Measurements from ENCODE around the gene ERC2.

Gene ERC2

GRCh38 chr3:55512571-55513343 lies 955.5 kb downstream of the ERC2 start:
- H3K9me3 ChIP-seq (ENCODE audit: insufficient read depth, low read depth, low read length): no peaks in the 10 kb centered on the region
- no peak overlapping the region for H3K9ac ChIP-seq (ENCODE audit: low read depth, low read length, poor library complexity, severe bottlenecking)
- no peaks in the 10 kb centered on the region for H4K20me1 ChIP-seq (ENCODE audit: insufficient read depth, low read length, poor library complexity, severe bottlenecking)
- 0 out of 2 replicates have a peak overlapping the region, but pooled peaks have one; percentile 30 for H2AFZ ChIP-seq (ENCODE audit: low read length)
- H3K79me2 ChIP-seq (ENCODE audit: insufficient read depth, low read length): no peaks in the 10 kb centered on the region
- TF ChIP-seq CTCF (conservative IDR thresholded peaks at IDR 0.05; ENCODE audit: low read length): no peak
- TF ChIP-seq EZH2phosphoT487 (IDR thresholded peaks at IDR 0.05; ENCODE audit: borderline replicate concordance): no peak
- no peak overlapping the region for H3K4me2 ChIP-seq (ENCODE audit: low read depth, low read length, poor library complexity, severe bottlenecking)
- no peaks in the 10 kb centered on the region for H3K36me3 ChIP-seq (ENCODE audit: insufficient read depth, low read length)
- no peaks in the 10 kb centered on the region for H3K27me3 ChIP-seq (ENCODE audit: insufficient read depth, low read length, poor library complexity, severe bottlenecking)
- H3F3A ChIP-seq (ENCODE audit: low read depth): no peaks in the 10 kb centered on the region
- no peaks in the 10 kb centered on the region for H3K9me2 ChIP-seq (replicated peaks; ENCODE audit: low read depth, low read length)
- H3K4me1 ChIP-seq (ENCODE audit: insufficient read depth, low read length, poor library complexity, severe bottlenecking): no peaks in the 10 kb centered on the region
- no peak overlapping the region for H3K4me3 ChIP-seq (ENCODE audit: low read length, poor library complexity, severe bottlenecking)

GRCh38 chr3:55511895-55512570 lies 956.2 kb downstream of the ERC2 start:
- TF ChIP-seq EZH2phosphoT487 (IDR thresholded peaks at IDR 0.05; ENCODE audit: borderline replicate concordance): no peak
- TF ChIP-seq CTCF (conservative IDR thresholded peaks at IDR 0.05; ENCODE audit: low read length): no peak
- Histone ChIP-seq H3K4me3 (ENCODE audit: low read length, poor library complexity, severe bottlenecking) (no peak overlapping the region), H2AFZ (ENCODE audit: low read length) (0 out of 2 replicates have a peak overlapping the region, but pooled peaks have one; percentile 30)

GRCh38 chr3:55508335-55508734 lies 959.9 kb downstream of the ERC2 start:
- Histone ChIP-seq H3K9me2 (replicated peaks; ENCODE audit: low read depth, low read length) (no peaks in the 10 kb centered on the region), H3K9me3 (ENCODE audit: insufficient read depth, low read depth, low read length) (no peaks in the 10 kb centered on the region), H3K4me3 (ENCODE audit: low read length, poor library complexity, severe bottlenecking) (no peak overlapping the region), H3K36me3 (ENCODE audit: insufficient read depth, low read length) (no peaks in the 10 kb centered on the region), H3K27me3 (ENCODE audit: insufficient read depth, low read length, poor library complexity, severe bottlenecking) (no peaks in the 10 kb centered on the region), H3K79me2 (ENCODE audit: insufficient read depth, low read length) (no peaks in the 10 kb centered on the region), H3K4me1 (ENCODE audit: insufficient read depth, low read length, poor library complexity, severe bottlenecking) (peaks cover 3% of the 10 kb centered on the region), H3K4me2 (ENCODE audit: low read depth, low read length, poor library complexity, severe bottlenecking) (no peak overlapping the region), H4K20me1 (ENCODE audit: insufficient read depth, low read length, poor library complexity, severe bottlenecking) (no peaks in the 10 kb centered on the region), H3F3A (ENCODE audit: low read depth) (no peaks in the 10 kb centered on the region), H3K9ac (ENCODE audit: low read depth, low read length, poor library complexity, severe bottlenecking) (no peak overlapping the region), H2AFZ (ENCODE audit: low read length) (no peak overlapping the region)
- TF ChIP-seq CTCF (conservative IDR thresholded peaks at IDR 0.05; ENCODE audit: low read length): no peak
- no peak for TF ChIP-seq EZH2phosphoT487 (IDR thresholded peaks at IDR 0.05; ENCODE audit: borderline replicate concordance)

More at GRCh38 chr3:55511895-55512570, 956.2 kb downstream of the ERC2 start:
- Histone ChIP-seq H3K9me2 (replicated peaks; ENCODE audit: low read depth, low read length) (no peaks in the 10 kb centered on the region), H3K9me3 (ENCODE audit: insufficient read depth, low read depth, low read length) (no peaks in the 10 kb centered on the region), H3K27me3 (ENCODE audit: insufficient read depth, low read length, poor library complexity, severe bottlenecking) (no peaks in the 10 kb centered on the region), H3K4me2 (ENCODE audit: low read depth, low read length, poor library complexity, severe bottlenecking) (no peak overlapping the region), H3K4me1 (ENCODE audit: insufficient read depth, low read length, poor library complexity, severe bottlenecking) (no peaks in the 10 kb centered on the region), H3K9ac (ENCODE audit: low read depth, low read length, poor library complexity, severe bottlenecking) (no peak overlapping the region), H4K20me1 (ENCODE audit: insufficient read depth, low read length, poor library complexity, severe bottlenecking) (no peaks in the 10 kb centered on the region), H3F3A (ENCODE audit: low read depth) (no peaks in the 10 kb centered on the region), H3K36me3 (ENCODE audit: insufficient read depth, low read length) (no peaks in the 10 kb centered on the region), H3K79me2 (ENCODE audit: insufficient read depth, low read length) (no peaks in the 10 kb centered on the region)
